ENCODE data around the gene DCUN1D3. TPM values are rescaled to one million over a fixed set of nuclear protein-coding genes. Genes with fewer than 3 reads are reported as not detected.
A peak's percentile ranks its signal among the peaks of the same experiment; 100 is the strongest.

Gene DCUN1D3
- polyA plus RNA-seq, 2 of the 4 experiments (the other 2 are of a cell fraction) = 5.2 to 7.2 TPM

DNA sequence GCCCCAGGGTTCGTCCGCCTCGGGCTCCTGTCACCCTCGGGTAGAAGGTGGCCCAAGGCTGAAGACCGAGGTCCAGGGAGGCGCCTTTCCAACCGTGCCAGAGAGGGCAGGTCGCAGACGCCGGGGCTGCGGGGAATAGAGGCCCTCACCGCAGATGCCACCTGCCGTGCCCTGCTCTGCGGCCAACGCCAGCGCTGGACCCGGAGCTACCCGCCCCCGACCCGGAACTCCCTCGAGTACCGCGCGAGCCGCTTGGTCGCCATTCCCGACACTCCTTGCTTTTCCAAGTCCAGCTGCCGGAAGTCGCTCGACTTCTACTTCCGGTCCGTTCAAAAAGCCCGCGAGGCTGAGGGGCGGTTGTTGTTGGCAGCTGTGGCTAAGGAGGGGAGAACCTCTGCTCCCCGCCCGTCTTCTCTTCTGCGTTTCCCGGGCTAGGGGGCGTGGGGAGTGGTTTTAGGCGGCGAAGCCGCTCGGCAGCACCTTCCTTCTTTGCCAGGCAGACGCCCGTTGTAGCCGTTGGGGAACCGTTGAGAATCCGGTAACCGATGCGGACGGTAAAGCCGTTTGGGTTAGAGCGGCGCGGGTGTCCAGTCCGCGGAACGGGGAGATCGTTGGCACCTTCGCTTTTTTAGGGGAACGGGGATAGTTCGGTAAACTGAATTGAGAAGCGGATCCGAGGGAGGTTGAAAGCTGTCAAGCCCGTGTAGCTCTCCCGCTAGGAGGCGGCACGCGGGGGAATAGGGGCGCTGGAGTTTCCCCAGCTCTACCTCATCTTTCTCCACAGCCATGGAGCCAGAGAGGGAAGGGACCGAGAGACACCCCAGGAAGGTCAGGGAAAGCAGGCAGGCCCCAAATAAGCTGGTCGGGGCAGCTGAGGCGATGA lies 93.7 kb downstream of the DCUN1D3 start, which contains the start of the genes ERI2 and REXO5 (continued):
- TF ChIP-seq SMC3 (IDR thresholded peaks at IDR 0.05) = peak; percentile 4; the same call in 2 of the 3 replicates
- TF ChIP-seq CHD4 (IDR thresholded peaks at IDR 0.05; ENCODE audit: borderline replicate concordance) = no peak
- TF ChIP-seq, protein P1, sequence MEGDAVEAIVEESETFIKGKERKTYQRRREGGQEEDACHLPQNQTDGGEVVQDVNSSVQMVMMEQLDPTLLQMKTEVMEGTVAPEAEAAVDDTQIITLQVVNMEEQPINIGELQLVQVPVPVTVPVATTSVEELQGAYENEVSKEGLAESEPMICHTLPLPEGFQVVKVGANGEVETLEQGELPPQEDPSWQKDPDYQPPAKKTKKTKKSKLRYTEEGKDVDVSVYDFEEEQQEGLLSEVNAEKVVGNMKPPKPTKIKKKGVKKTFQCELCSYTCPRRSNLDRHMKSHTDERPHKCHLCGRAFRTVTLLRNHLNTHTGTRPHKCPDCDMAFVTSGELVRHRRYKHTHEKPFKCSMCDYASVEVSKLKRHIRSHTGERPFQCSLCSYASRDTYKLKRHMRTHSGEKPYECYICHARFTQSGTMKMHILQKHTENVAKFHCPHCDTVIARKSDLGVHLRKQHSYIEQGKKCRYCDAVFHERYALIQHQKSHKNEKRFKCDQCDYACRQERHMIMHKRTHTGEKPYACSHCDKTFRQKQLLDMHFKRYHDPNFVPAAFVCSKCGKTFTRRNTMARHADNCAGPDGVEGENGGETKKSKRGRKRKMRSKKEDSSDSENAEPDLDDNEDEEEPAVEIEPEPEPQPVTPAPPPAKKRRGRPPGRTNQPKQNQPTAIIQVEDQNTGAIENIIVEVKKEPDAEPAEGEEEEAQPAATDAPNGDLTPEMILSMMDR (IDR thresholded peaks at IDR 0.05) = peak; percentile 47
- no peak for TF ChIP-seq NFE2L2 (conservative IDR thresholded peaks at IDR 0.05; ENCODE audit: low read length)
- TF ChIP-seq CBX8 (IDR thresholded peaks at IDR 0.05) = no peak
- no peak for TF ChIP-seq TP53 (CRISPR knock-in tag; IDR thresholded peaks at IDR 0.05)
- TF ChIP-seq NPAS2 (CRISPR knock-in tag; IDR thresholded peaks at IDR 0.05; ENCODE audit: borderline replicate concordance) = no peak
- TF ChIP-seq MAZ (IDR thresholded peaks at IDR 0.05; ENCODE audit: borderline replicate concordance, low read depth, low read length) = no peak
- TF ChIP-seq HOXB5 (CRISPR knock-in tag; IDR thresholded peaks at IDR 0.05) = no peak
- no peak for TF ChIP-seq ZSCAN20 (CRISPR knock-in tag; IDR thresholded peaks at IDR 0.05)
- peak in 1 of 2 experiments; percentile 20; a peak in 2 of 5 replicates for TF ChIP-seq RAD21 (conservative IDR thresholded peaks at IDR 0.05 in 1 of 2, IDR thresholded peaks at IDR 0.05 in 1 of 2)
- TF ChIP-seq ZC3H11A (IDR thresholded peaks at IDR 0.05) = no peak
- no peak for TF ChIP-seq POLR2AphosphoS2 (conservative IDR thresholded peaks at IDR 0.05; ENCODE audit: low read length)
- TF ChIP-seq RFX5 (IDR thresholded peaks at IDR 0.05) = no peak; the same call in 1 of the 2 replicates
- TF ChIP-seq RNF2 (IDR thresholded peaks at IDR 0.05; ENCODE audit: borderline replicate concordance, low read depth) = no peak
- TF ChIP-seq, protein P2, sequence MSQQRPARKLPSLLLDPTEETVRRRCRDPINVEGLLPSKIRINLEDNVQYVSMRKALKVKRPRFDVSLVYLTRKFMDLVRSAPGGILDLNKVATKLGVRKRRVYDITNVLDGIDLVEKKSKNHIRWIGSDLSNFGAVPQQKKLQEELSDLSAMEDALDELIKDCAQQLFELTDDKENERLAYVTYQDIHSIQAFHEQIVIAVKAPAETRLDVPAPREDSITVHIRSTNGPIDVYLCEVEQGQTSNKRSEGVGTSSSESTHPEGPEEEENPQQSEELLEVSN (IDR thresholded peaks at IDR 0.05; ENCODE audit: borderline replicate concordance, low read depth) = peak; percentile 76
- no peak for TF ChIP-seq CBX2 (IDR thresholded peaks at IDR 0.05; ENCODE audit: borderline replicate concordance, low read depth)
- TF ChIP-seq NR3C1 (IDR thresholded peaks at IDR 0.05) = no peak
- TF ChIP-seq JUNB (IDR thresholded peaks at IDR 0.05) = no peak
- no peak for TF ChIP-seq ZFP36 (IDR thresholded peaks at IDR 0.05; ENCODE audit: borderline replicate concordance, partially characterized antibody)
- TF ChIP-seq, protein P3, sequence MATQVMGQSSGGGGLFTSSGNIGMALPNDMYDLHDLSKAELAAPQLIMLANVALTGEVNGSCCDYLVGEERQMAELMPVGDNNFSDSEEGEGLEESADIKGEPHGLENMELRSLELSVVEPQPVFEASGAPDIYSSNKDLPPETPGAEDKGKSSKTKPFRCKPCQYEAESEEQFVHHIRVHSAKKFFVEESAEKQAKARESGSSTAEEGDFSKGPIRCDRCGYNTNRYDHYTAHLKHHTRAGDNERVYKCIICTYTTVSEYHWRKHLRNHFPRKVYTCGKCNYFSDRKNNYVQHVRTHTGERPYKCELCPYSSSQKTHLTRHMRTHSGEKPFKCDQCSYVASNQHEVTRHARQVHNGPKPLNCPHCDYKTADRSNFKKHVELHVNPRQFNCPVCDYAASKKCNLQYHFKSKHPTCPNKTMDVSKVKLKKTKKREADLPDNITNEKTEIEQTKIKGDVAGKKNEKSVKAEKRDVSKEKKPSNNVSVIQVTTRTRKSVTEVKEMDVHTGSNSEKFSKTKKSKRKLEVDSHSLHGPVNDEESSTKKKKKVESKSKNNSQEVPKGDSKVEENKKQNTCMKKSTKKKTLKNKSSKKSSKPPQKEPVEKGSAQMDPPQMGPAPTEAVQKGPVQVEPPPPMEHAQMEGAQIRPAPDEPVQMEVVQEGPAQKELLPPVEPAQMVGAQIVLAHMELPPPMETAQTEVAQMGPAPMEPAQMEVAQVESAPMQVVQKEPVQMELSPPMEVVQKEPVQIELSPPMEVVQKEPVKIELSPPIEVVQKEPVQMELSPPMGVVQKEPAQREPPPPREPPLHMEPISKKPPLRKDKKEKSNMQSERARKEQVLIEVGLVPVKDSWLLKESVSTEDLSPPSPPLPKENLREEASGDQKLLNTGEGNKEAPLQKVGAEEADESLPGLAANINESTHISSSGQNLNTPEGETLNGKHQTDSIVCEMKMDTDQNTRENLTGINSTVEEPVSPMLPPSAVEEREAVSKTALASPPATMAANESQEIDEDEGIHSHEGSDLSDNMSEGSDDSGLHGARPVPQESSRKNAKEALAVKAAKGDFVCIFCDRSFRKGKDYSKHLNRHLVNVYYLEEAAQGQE (IDR thresholded peaks at IDR 0.05) = peak; percentile 34; the same call in 1 of the 2 replicates
- TF ChIP-seq FOSL2 (IDR thresholded peaks at IDR 0.05) = no peak
- no peak for TF ChIP-seq FOSL2 (CRISPR knock-in tag; IDR thresholded peaks at IDR 0.05)
